Esophagus muscularis mucosa (tissue), 4 donors: ENCODE results near the gene CER1.

Experiments used
- EP300 ChIP-seq: sonication (generic); formaldehyde crosslinking; IDR thresholded peaks from one replicate; pipeline ENCODE4 v1.6.1; 2017; ENCODE audit warnings: antibody characterized with exemption
- POLR2A ChIP-seq: fragments of 450-650 bp; IDR thresholded peaks from one replicate; pipeline ENCODE4 v1.6.1; 2017; ENCODE audit warnings: antibody characterized with exemption, moderate library complexity, mild to moderate bottlenecking, low read depth
- POLR2AphosphoS5 ChIP-seq, 2 donors: sonication (generic); formaldehyde crosslinking; IDR thresholded peaks; one replicate each; pipeline ENCODE4 v1.6.1; 2017; ENCODE audit warnings: antibody characterized with exemption in 2 of 2
- TF ChIP-seq, protein P1 (sequence below), 3 experiments: fragments of 200-600 bp in 2 of 3; fragments of 450-650 bp in 1 of 3; sonication (generic) in 2 of 3; IDR thresholded peaks; one replicate each; pipeline ENCODE4 v1.5.1; 2017 to 2019; ENCODE audit warnings: antibody characterized with exemption in 3 of 3, mild to moderate bottlenecking in 2 of 3, moderate library complexity in 1 of 3

DNA sequence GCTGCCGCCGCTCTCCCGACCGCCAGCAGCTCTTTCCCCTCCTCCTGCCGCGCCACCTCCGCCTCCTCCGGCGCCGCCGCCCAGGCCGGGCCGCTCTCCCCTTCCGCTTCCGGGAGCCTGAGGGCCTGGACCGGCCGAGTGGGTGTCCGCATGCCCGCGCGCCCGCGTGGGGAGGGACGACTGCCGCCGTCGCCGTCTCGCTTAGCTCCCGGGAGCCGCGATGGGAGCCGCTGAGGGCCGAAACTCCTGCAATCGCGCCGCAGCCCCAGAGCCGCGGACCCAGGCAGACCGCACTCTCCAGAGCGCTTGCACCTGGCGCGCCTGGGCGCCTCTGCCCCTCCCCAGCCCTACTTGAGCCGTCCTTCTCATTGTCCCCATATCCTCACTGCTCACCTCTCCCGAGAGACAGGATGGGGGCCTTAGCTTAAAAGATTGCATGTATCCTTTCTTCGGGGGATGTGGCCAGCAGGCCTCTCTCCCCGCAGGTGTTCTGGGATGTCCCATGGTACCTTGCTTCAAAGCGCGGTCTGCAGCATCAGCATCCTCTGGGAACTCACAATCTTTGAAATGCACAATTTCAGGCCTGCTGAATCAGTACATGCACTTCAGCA is 29.2 kb downstream of the CER1 start, which contains the start of gene ZDHHC21:
- no peak for TF ChIP-seq POLR2A
- peak; percentile 38 to 65 for TF ChIP-seq POLR2AphosphoS5 (IDR thresholded peaks at IDR 0.05)
- TF ChIP-seq EP300 = no peak
- TF ChIP-seq, protein P1, sequence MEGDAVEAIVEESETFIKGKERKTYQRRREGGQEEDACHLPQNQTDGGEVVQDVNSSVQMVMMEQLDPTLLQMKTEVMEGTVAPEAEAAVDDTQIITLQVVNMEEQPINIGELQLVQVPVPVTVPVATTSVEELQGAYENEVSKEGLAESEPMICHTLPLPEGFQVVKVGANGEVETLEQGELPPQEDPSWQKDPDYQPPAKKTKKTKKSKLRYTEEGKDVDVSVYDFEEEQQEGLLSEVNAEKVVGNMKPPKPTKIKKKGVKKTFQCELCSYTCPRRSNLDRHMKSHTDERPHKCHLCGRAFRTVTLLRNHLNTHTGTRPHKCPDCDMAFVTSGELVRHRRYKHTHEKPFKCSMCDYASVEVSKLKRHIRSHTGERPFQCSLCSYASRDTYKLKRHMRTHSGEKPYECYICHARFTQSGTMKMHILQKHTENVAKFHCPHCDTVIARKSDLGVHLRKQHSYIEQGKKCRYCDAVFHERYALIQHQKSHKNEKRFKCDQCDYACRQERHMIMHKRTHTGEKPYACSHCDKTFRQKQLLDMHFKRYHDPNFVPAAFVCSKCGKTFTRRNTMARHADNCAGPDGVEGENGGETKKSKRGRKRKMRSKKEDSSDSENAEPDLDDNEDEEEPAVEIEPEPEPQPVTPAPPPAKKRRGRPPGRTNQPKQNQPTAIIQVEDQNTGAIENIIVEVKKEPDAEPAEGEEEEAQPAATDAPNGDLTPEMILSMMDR (IDR thresholded peaks at IDR 0.05) = no peak
